ENCODE results near the gene TRIM23.

GRCh38 chr5:65612298-65612907 is 11.7 kb downstream of the TRIM23 start:
- TF ChIP-seq CTCF (IDR thresholded peaks at IDR 0.05) (no peak), ZFX (IDR thresholded peaks at IDR 0.05; ENCODE audit: borderline replicate concordance) (no peak)

Measured in 22Rv1 (cell line).